A549 treated with Mapracorat at 1 μM for 4 hours (cell line): Measurements from ENCODE around the gene APAF1. TPM values are rescaled to one million over a fixed set of nuclear protein-coding genes. Genes with fewer than 3 reads are reported as not detected.

Experiments used
- total RNA-seq: library from RNA; stranded (reverse); fragments of 200-300 nt; extraction: Qiagen RNA extraction; gene quantifications from 5 replicates; pipeline ENCODE4 v1.2.3, GENCODE V29; 2022

The APAF1 gene, protein sequence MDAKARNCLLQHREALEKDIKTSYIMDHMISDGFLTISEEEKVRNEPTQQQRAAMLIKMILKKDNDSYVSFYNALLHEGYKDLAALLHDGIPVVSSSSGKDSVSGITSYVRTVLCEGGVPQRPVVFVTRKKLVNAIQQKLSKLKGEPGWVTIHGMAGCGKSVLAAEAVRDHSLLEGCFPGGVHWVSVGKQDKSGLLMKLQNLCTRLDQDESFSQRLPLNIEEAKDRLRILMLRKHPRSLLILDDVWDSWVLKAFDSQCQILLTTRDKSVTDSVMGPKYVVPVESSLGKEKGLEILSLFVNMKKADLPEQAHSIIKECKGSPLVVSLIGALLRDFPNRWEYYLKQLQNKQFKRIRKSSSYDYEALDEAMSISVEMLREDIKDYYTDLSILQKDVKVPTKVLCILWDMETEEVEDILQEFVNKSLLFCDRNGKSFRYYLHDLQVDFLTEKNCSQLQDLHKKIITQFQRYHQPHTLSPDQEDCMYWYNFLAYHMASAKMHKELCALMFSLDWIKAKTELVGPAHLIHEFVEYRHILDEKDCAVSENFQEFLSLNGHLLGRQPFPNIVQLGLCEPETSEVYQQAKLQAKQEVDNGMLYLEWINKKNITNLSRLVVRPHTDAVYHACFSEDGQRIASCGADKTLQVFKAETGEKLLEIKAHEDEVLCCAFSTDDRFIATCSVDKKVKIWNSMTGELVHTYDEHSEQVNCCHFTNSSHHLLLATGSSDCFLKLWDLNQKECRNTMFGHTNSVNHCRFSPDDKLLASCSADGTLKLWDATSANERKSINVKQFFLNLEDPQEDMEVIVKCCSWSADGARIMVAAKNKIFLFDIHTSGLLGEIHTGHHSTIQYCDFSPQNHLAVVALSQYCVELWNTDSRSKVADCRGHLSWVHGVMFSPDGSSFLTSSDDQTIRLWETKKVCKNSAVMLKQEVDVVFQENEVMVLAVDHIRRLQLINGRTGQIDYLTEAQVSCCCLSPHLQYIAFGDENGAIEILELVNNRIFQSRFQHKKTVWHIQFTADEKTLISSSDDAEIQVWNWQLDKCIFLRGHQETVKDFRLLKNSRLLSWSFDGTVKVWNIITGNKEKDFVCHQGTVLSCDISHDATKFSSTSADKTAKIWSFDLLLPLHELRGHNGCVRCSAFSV (N-terminal part only)
- 10.0 to 15.6 TPM (median 13.8 TPM) in 5 replicates for total RNA-seq

GRCh38 chr12:98644712-98645571 is at the start of gene APAF1, which contains the start of gene IKBIP:
Gene APAF1, plus strand, starts transcription at chr12:98645290. Its CDS starts 3,070 bp downstream, at chr12:98648360.
Gene IKBIP, minus strand, starts transcription at chr12:98644788. Its CDS starts 87 bp downstream, at chr12:98644701.

Other genes starting within 250 kb of the APAF1 start
- 68.5 to 89.8 TPM (median 86.0 TPM) in 5 replicates for gene TMPO, start 129.7 kb upstream of the APAF1 start, total RNA-seq
- gene SLC25A3, start 51.6 kb upstream of the APAF1 start, total RNA-seq = 727 to 774 TPM (median 759 TPM) in 5 replicates
- 63.0 to 76.1 TPM (median 70.0 TPM) in 5 replicates for gene IKBIP, start 502 bp upstream of the APAF1 start, total RNA-seq